Forelimb muscle (tissue), 1 donor: Measurements from ENCODE around the gene ALDOC. TPM values are rescaled to one million over a fixed set of nuclear protein-coding genes. Genes with fewer than 3 reads are reported as not detected.
A peak's percentile ranks its signal among the peaks of the same experiment; 100 is the strongest.
"Not testable (repeated sequence)": the region's sequence is repeated elsewhere in the genome, so short reads cannot be mapped to it uniquely, and the experiment has no call there.

Experiments used
- DNase-seq: peaks from one replicate; pipeline ENCODE4 v3.0.0-alpha.2; 2013; ENCODE audit warnings: low read depth
- polyA plus RNA-seq: library from polyadenylated mRNA; unstranded; fragments of 120-200 nt; gene quantifications from one replicate; pipeline ENCODE4 v1.2.1, GENCODE V29; 2013; ENCODE audit not compliant: insufficient read length

Gene ALDOC
- 1.4 TPM for polyA plus RNA-seq

DNA sequence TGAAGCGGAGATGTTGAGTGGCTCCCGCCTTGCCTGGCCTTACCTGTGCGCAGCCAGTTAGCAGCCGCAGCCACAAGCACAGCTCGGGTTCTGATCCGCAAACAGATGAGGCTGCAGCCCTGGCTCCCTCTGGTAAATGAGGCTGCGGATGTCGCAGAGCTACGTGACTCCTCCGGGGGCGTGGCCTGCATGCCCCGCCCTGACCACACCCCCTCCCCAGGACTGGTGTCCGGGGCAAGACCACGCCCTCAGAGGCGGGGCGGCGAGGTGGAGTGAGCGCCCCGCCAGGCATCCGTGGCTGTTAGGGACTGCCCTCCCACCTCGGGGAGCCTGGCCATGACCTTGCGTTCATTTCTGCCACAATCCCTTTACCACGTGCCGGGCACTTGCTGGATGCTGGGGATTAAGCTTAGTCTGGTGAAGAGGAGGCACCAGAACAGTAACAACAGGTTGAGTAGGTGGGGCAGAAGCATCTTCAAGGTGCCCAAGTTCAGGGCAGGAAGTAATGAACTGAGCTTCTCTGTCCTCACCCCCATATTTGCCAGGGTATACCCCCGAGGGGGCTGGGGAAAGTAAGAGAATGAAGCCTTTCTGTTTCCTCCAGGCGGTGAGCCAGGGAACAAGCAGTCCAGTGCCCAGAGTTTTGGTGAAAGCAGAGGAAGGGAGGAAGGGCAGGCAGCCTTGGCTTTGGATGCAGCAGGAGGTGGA is at the start of gene ALDOC:
ALDOC (minus strand) TSS at position 138 of the 708 bp plus-strand sequence. CDS start 1,363 bp downstream, outside the sequence.
- peak; percentile 48 for DNase-seq

DNA sequence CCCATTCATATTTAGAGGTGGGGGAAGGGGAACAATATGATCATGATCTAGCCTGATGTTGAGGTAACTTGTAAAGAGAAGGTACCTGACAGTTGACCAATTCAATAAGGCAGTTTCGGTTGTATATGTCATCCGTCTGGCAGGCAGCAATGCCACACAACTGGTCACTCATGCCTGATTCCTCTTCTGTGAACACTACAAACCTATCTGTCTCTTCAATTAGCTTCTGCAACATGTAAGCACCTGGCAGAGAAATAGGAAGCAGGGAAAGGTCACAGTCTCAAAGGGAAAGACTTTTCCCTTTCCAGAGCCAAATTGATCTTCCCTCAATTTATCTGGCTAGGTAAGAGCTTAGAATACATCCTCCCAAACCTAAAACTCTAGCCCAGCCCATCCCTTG is 47.5 kb upstream of the ALDOC start:
- DNase-seq = no peak

DNA sequence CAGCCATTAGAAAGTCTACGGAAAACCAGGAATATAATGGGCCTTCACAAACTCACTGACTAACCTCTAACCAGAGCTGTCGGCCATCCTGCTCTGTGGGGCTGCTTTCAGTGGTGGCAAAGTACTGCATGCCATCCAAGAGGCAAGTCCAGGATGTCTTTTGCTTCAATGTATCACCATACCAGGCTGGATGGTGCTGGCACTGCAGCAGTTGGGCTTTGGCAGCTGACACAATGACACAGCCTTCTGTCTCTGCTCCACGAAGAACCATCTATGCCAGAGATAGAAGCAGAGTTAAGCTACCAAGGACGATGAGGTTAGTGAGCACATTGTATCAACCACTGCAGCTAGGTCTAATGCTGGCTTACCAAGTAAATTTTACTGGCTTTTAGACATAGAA is 47.0 kb upstream of the ALDOC start:
- DNase-seq = no peak

DNA sequence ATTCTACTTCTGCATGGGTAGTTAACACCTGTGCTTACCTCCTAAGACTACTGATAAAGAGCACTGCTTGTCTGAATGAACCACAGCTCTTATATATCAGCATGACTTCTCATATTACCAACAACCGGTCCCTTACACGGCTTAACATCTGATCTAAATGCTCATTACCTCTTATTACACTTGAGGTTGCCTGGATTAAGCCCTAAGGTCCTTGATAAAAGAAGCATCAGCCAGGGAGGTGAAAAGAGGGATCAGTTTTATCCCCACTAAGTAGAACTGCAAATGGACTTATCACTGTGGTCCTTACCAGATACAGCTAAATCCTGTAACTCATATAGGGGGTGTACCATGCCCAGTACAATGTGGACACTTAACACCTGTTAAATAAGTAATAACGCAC is 45.5 kb upstream of the ALDOC start:
- no peak for DNase-seq

DNA sequence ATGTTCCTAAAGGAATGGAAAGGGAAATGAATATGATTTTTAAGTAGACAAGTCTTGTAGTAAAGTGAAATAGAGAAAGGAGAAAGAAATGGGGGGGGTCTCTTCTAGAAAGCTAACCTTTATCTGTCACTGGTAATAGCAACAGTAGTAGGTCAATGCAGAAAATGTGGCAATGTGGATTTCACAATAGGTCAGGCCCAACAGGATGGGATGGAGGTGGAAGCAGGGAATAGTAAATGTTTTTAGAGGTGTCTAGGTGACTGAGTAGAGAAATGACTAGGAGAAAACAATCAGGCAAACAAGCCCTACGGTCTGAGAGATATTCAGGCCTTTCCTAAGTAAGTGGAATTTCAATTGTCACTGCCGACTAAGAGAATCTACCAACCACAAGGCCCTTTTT is 43.3 kb upstream of the ALDOC start:
- no peak for DNase-seq

DNA sequence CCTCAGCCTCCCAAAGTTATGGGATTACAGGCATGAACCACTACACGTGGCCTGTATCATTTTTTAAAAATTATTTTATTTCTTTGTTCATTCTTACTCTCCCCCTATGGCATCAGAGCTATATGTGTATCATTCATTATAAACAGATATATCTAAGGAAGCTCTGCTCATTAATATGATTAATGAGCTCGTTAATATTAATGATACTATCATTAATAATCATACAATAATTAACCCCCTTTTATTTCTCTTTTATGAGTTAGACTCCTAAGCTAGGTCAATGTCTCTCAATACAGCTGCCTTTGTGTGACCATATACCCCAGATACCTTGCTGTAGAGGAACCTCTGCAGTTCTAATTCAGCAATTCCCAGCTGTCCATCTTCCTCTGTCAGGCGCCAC is 41.8 kb upstream of the ALDOC start:
- DNase-seq = no peak

DNA sequence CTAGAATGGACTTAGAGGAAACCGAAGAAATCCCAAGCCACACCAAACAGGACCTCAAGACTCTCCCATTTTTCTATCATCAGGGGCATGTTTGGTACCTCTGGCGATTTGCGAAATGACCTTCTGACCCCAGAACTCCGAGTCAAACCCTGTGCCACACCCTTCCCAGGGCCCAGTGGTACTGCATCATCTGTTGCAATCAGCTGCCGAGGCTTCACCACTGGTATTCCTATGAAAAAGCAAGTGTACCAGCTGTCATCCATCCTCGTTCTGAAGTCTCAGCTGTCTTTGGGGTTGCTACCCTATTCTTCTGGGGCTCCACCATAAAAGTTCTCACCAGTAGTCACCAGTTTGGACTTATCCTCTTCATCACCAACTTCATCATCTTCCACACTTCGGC is 39.6 kb upstream of the ALDOC start:
- DNase-seq = no peak

DNA sequence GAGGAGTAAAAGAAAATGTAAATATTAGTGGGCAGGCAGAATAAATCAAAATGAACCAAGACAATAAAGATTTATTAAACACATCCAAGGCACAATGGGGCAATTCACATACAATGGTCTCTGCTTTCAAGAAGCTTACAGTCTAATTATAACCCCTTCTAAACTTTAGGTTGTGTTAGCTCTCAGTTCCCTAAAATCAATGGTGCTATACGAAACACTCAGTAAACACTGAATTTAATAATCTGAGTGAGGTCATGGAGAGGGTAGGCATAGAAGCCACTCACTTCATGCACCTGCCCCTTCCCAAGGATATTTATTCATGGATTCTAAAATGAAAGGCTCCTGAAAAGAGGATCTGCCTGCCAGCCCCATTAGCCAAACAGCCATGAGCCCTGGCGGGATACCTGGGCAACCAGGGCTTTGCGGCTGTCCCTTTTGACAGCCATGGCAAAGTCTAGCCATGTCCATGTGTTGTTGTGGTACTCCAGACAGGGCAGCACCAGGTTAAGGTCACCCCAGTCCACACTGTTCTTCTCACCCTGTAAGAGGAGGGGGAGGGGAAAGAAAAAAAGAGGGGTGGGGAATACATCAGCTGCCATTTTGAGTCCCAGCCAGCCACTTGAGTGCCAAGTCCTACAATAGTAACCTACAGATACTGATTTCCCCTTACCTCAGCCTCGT is 38.7 kb upstream of the ALDOC start:
- DNase-seq = no peak

DNA sequence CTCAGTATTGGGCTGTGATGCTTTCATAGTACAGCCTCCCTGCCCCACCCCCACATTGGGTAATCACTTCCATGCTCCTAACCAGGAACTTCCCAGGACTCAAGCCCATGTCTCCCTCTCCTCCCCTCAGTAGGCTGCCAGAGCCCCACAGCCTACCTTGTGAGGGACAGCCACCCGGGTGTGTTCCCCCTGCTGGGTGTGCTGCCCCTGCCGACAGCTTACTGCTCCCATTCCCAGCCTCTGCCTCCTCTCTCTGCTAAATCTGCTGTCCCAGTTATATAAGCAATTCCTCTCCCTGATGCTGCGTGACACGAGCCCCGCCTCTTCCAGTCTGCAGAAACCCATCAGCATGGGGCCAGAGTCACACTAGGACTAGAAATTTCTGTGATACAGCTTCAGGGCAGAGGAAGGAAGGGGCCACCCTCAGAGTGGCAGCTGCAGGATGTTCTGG is 37.3 kb upstream of the ALDOC start, which contains the start of gene RSKR:
RSKR (minus strand) TSS at position 255 of the 451 bp plus-strand sequence; CDS start at position 231, 24 bp downstream.
- DNase-seq = no peak

DNA sequence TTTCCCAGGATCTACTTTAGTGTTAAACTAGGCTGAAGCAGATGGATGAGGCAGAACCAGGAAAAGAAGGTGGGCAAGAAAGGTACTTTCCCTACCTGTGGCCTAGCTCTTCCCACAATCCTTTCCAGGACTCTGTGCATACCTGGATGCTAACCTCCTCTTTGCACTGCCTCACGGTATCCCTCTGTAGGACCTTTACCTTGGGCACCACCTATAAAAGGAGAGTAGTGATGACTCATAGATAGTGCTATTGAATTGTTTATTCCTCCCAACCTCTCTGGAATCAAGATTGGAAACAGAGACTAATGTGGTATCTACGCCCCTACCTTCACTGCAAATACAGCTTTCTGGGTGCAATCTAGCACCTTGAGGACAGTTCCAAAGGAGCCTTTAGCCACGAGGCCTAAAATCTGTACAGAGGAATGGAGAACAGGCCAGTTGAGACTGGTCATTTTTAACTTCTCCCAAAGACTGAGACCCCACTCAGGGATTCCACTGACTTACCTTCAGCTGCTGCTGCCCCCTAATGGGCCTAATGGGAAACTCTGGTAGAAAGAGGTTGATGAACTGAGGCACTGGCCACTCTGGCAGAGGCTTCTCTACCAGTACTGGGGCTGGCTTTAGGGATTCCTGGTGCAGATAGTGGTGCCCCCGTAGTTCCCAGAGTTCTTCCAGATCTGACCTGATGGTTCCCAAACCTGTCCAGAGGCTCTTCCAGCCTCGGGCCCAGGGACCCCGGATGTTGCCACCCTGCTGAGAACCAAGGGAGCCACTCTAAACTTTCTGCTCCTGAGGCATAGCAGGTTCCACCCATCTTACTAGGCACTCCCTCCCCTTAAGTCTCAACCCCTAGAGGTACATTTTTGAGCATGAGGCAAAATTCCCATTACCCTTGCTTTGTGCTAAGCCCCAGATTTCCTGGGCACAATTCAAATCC is 36.5 kb upstream of the ALDOC start:
- DNase-seq = no peak

DNA sequence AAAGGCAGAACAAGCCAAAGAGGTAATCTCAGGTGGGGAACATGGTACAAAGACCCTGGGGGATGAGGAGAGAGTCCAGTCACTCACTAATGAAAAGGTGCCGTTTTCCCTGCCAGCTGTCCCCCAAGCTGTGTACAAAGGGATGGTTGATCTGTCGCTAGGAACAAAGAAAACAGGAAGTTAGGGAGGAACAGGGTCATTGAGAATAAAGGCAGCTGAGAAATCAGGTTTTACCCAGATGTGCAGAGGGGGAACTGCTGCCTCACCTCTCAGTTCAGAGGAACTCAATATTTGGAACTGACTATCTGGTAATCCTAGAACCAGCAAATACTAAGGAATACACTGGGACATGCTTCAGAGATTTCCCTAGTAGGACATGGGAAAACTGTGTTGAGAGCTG is 35.8 kb upstream of the ALDOC start:
- DNase-seq = no peak

DNA sequence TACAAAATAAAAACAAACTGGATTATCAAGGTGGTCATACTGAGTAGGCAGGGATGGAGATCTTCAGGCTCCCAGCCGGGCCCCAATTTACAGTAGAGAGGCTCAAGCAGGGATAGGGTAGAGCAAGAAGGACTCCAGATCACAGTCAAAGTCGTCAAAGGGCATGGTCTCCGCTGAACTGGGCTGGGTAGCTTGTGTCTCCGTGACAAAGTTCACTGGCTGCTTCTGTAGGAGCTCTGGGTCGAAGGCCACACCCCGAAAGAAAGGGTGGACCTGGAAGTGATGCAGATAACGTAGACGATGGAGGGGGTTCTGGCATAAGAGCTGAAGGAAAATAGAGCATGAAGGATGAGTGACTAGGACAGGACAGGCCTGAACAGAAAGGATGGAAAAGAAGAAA is 33.7 kb upstream of the ALDOC start:
- DNase-seq = no peak

DNA sequence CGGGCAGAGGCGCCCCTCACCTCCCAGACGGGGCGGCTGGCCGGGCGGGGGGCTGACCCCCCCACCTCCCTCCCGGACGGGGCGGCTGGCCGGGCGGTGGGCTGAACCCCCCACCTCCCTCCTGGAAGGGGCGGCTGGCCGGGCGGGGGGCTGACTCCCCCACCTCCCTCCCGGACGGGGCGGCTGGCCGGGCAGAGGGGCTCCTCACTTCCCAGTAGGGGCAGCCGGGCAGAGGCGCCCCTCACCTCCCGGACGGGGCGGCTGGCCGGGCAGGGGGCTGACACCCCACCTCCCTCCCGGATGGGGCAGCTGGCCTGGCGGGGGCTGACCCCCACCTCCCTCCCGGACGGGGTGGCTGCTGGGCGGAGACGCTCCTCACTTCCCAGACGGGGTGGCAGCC is 27.3 kb upstream of the ALDOC start:
- not testable (repeated sequence) for DNase-seq

DNA sequence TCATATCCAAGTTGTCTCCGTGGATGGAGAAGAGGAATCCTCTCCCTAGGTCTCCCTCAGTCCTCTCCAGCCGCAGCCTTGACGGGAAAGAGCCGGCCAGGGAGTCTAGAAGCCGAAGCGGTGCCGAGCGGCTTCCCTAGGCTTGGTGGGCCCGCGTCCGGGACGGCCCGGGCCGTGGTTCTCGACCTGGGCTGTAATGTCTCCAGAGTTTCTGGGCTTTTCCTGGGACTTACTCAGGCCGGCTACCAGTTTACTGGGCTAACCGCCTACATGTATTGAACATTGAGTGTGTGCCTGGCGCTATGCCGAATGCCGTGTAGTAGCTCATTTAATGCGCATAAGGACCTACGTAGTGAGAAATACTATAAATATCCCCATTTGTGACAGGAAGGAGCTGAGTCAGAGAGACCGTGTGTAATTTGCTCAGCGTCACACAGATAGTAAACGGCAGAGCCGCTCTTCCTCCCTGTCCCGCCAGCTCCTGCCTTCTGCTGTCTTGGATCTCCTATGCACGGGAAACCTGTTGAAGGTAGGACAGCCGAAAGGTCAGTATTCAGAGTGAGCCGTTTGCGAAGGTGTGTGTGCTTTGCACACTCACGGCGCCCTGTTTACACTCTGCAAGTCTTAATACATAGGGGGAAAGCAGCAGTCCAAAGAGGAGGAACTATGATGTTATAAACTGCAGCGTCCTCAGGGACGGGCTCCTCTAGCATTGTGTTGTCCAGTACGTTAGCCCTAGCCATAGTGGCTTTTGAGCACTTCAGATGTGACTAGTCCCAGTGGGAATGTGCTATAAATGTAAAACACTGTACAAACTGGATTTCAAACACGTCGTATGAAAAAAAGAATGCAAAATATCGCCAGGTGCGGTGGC is 22.9 kb upstream of the ALDOC start:
- peak; percentile 35 for DNase-seq

DNA sequence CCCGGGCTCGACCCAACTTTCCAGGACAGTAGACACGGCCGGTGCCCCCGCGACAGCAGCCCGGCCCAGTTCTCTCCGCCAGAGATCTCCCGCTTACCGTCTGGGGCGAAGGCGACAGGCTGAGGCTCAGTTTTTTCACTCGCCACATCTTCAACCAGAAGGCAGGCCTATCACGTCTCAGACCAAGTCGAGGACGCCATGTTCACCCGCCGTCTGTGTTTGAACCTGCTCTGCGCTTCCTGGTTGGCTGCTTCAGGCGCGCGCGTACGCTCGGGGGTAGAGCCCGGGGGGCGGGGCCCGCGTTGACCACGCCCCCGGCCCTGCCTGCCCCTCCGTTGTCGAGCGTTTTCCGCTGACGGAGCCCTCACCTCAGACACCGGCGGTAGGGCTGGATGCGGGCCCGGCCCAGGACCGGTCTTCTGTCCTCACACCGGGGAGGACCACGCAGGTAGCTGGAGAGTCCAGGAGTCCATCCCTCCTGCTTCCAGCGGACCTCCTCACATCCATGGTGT is 22.2 kb upstream of the ALDOC start, which contains the start of gene SPAG5:
SPAG5 (minus strand) TSS at position 227 of the 512 bp plus-strand sequence; CDS start at position 148, 79 bp downstream.
- DNase-seq = peak; percentile 77

DNA sequence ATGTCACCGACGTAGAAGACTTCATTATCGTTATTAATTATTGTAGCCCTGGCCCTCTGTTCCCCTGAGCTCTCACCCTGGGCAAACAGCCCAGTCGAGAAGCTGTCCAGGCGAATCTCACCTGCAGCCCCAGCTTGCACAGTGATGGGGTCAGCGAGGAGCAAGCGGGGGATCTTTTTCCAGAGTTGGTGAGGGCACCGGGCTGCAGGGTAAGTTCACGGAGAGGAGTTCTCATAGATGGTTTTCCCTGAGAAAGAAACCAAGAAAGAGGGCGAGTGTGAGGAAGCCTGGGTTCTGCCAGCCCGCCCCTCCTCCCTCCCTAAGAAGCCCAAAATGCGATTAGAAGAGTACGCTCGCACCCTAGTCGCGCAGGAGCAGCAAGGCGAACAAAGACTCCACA is 21.7 kb upstream of the ALDOC start:
- no peak for DNase-seq

DNA sequence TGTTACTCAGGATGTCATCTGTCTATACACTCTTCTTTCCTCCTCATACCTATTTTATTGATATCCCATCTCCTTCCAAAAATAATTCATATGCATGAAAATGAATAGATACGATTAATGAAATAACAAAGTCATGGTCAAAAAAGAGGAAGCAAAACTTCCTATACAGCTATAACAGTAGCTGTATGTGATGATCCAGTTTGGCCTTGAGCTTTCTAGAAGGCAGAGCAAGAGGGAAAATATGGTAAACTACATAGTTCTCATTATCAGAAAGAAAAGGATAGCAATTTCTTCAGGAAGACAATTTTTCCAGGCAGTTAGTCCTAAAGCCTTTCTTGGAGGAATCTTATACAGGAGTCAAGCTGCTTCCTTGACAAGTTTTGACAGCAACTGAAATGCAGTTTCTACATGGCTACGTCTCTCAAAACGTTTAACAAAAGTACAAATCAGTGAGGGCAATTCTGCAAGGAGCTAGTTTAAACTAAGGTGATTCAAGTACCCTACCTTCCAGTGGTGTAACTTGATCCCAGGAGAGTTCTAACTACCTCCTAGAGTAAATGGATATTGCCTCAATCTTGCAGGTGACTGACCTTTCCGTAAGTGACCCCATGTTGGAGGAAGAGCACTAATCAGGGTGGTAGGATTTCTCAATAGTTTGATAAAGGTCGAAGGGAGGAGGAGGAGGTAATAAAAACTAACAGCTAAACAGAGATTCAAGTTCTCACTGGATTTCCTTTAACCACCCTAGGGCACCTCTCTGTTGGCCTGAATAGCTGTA is 21.1 kb upstream of the ALDOC start:
- DNase-seq = no peak

DNA sequence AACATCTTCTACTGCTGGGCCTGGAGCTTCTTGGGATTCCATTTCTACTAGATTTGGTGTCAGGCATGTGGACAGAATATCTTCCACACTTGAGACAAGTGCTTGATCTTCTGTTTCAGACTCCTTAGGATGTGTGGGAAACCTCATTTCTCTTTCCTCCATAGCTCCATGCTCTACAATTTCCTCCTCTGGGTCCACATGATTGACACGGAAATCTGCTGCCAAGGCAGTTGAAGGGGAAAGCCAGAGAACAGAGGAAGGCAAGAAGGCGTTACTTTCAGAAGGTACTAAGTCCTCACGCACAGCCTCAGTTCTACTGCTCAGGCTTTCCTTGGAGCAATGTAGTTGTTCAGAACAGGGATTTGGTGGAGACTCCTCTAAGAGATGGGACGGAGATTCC is 15.6 kb upstream of the ALDOC start:
- no peak for DNase-seq

DNA sequence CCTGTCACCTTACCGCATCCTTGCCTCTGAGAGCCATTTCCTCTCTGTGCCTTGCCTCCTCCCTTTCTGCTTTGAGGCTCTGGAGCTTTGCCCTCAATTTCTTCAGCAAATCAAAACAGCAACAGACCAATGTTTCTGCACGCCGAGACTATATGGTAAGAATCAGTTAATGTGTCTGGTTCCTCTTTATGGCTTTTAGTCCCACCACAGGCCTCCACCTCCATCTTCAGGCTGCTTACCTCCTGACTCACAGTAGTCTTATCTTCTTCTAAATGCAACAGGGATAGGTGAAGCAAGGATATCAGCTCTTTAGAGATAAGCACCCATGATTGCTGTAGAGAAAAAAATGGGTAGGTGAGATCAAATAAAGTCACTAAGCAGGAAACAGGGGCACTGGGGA is 9.2 kb upstream of the ALDOC start:
- DNase-seq = no peak

DNA sequence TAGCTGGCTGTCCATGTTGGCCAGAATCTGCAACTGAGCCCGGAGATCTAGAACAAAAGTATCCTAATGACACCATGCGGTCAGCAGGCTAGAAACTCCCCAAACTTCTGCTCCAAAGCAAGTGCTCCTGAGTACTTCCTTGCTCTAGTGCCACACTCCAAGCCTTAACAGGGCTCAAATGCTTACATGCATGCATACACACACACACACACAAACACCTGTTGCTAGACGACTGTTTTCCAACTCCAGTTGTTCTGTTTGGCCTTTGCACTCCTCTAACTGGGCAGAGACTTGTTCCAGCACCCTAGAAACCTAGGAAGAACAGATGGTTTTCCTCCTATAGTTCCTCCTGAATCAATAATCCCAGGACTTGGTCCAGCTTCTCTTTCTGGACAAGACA is 7.7 kb upstream of the ALDOC start:
- DNase-seq = no peak
